ENCODE measurements around the gene AK4.
"Not testable (repeated sequence)": the region's sequence is repeated elsewhere in the genome, so short reads cannot be mapped to it uniquely, and the experiment has no call there.

AK4 gene

GRCh38 chr1:65151641-65152040 is 3.6 kb downstream of the AK4 start:
- no peak for DNase-seq

DNA sequence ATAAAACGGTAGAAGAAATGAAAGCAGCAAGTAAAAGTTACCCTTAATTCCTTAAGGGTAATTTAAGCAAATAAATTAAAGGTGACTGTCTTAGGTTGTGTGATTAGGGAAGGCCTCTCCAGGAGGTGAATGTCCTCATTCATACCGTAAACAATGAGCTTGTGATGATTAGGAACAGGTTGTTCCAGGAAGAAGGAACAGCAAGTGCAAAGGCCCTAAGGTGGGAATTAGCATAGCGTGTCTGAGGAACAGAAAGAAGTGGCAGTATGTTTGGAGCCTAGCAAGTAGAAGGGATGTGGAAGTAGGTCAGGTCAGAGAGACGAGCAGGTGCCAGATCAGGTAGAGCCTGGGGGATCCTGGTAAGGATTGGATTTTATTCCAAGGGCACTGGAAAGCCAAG is 5.6 kb downstream of the AK4 start:
- no peak for DNase-seq

DNA sequence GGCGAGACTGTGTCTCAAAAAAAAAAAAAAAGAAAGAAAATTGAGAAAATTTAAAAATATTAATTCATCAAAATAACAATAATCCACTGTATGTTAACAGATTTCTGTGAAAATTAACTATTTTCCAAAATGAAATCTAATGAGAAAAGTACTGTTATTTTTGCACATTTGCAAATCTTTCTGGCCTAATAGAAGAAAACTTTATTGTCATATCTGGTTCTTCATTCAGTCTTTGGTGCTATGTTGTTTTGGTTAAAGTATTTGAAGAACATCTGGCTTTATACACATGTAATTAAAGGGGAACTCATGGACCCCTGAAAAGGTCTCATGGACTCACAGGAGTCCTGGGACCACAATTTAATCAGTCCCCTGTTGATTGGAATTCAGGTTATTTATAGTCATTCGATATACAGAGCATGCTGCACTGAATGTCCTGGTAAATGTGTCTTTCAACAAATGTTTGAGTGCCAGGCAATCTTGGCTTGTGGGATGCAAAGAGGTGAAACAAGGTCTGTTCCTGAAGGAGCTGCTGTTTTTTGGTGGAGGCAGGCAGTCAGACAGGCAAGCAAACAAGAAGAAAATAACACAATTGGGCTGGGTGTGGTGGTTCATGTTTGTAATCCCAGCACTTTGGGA is 9.0 kb downstream of the AK4 start:
- no peak for DNase-seq

GRCh38 chr1:65157546-65157941 is 9.5 kb downstream of the AK4 start:
- no peak for DNase-seq

DNA sequence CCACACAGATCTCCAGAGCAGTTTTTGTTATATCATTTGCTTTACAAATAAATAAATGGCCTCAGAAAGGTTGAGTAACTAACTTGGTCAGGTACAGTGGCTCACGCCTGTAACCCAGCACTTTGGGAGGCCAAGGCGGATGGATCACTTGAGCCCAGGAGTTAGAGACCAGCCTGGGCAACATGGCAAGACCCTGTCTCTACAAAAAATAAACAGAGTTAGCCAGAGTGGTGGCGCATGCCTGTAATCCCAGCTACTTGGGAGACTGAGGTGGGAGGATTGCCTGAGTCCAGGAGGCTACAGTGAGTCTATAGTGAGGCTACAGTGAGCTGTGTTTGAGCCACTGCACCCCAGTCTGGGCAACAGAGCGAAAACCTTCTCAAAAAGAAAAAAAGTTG is 11.3 kb downstream of the AK4 start:
- not testable (repeated sequence) for DNase-seq

GRCh38 chr1:65159801-65160523 is 12.0 kb downstream of the AK4 start:
- no peak for DNase-seq

- no peak for DNase-seq
Measured at GRCh38 chr1:65163201-65163805, 15.3 kb downstream of the AK4 start.

GRCh38 chr1:65164101-65164500 is 16.1 kb downstream of the AK4 start:
- DNase-seq: not testable (repeated sequence)

DNA sequence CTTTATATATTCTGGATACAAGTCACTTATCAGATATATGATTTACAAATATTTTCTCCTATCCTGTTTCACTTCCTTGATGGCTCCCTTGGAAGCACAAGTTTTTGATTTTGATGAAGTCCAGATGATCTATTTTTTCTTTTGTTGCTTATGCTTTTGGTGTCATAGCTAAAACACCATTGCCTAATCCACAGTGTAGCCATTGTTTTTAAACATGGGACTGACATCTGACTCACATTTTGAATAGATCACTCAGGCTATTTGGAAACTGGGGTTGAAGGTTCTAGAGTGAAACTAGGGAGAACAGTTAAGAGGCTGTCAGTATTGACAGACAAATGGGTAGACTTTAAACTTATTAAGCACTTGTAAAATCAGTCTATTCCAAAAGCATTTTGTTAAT is 16.6 kb downstream of the AK4 start:
- no peak for DNase-seq

- no peak for DNase-seq
Measured at GRCh38 chr1:65165269-65165993, 17.4 kb downstream of the AK4 start.

DNA sequence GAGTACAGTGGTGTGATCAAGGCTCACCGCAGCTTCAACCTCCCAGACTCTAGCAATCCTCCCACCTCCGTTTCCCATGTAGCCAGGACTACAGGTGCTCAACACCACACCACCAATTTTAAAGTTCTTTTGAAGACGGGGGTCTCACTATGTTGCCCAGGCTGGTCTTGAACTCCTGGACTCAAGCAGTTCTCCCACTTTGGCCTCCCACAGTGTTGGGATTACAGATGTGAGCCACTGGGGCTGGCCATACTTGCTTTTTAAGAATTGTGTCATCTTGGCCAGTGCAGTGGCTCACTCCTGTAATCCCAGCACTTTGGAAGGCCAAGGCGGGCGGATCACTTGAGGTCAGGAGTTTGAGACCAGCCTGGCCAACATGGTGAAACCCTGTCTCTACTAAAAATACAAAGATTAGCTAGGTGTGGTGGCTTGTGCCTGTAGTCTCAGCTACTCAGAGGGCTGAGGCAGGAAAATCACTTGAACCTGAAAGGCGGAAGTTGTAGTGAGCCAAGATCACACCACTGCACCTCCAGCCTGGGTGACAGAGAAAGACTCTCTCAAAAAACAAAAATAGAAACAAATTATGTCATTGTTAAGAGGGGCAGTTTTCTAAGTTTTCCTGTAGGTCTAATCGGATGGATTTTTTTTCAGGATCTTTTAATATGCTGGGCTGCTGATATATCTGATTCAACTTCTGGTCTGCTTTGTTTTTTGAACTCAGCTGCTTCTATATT is 18.7 kb downstream of the AK4 start:
- no peak for DNase-seq

DNA sequence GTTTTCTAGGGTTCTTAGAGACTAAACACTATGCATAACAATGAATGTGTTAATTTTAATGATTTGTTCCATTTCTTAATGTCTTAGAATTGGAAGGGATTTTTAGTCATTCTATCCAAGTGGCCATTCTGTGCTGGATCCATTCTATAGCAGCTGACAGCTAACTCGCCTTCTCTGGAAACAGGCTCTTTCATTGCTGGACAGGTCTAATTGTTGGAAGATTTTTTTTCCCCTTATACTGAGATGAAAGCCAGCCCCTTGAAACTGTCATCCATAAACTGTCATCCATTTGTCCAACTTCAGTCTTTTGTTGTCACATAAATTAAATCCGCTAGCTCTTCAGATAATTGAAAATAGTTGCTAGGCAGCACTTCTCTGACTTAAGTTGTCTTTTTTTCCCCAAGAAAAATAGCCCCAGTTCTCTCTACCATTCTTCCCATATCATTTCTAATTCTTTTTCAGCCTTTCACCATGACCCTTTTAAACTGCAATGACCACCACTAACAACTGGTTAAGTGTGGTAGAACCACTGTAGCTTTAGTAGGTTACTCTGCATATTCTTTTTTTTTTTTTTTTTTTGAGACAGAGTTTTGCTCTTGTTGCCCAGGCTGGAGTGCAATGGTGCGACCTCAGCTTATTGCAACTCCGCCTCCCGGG is 19.7 kb downstream of the AK4 start:
- no peak for DNase-seq

DNA sequence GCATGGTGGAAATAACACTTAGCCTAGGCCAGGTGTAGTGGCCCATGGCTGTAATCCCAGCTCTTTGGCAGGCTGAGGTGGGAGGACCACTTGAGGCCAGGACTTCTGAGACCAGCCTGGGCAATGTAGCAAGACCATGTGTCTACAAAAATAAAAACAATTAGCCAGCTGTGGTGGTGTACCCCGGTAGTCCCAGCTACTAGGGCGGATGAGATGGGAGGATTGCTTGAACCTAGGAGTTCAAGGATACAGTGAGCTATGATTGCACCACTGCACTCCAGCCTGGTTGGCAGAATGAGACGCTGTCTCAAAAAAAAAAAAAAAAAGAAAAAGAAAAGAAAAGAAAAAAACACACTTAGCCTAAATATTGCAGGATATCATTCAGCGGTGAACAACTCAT is 20.9 kb downstream of the AK4 start:
- DNase-seq: no peak

GRCh38 chr1:65170511-65171142 is 22.6 kb downstream of the AK4 start:
- DNase-seq: no peak

- DNase-seq: no peak
Measured at GRCh38 chr1:65172936-65173690, 25.1 kb downstream of the AK4 start.

- DNase-seq: no peak
Measured at GRCh38 chr1:65174585-65174984, 26.6 kb downstream of the AK4 start.

- no peak for DNase-seq
Measured at GRCh38 chr1:65175171-65176055, 27.4 kb downstream of the AK4 start.

- no peak for DNase-seq
Measured at GRCh38 chr1:65176056-65176450, 28.1 kb downstream of the AK4 start.

- DNase-seq: no peak
Measured at GRCh38 chr1:65176591-65176990, 28.6 kb downstream of the AK4 start.

DNA sequence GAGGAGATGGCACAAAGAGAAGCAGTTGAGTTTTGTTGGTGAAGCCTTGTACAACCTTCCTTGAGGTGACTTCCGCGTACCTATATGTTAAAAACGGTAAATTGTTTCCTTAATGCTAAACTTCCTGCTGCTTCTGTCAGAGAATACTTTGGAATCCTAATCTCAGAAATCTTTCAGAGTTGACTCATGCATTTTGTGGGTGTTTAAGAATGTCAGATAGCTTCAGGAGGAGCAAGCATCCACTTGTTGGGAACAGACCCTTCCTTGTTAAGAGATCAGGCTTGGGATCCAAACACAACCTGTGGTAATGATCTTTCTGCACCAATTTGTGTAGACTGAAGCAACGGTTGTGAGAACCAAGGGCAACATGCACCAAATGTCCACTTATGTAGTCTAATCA is 29.5 kb downstream of the AK4 start:
- DNase-seq: no peak
